ENCODE results near the gene LSR. TPM values are rescaled to one million over a fixed set of nuclear protein-coding genes. Genes with fewer than 3 reads are reported as not detected.

Gene LSR
- total RNA-seq, 1 donor from 2014 or later = 54.7 TPM

DNA sequence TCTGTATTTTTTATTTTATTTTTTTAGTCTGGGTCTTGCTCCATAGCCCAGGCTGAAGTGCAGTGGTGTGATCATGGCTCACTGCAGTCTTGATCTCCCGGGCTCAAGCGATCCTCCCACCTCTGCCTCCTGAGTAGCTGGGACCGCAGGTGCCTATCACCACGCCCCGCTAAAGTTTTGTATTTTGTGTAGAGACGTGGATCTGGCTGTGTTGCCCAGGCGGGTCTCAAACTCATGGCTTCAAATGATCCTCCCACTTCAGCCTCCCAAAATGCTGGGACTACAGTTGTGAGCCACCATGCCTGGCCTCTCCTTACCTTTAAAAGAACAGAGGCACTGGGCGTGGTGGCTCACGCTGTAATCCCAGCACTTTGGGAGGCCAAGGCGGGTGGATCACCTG, 38.9 kb downstream of the LSR start:
- no peaks in the 10 kb centered on the region for H3K36me3 Mint-ChIP-seq
- H3K9me3 Mint-ChIP-seq = no peaks in the 10 kb centered on the region
- H3K4me1 Mint-ChIP-seq = peaks cover 22% of the 10 kb centered on the region
- TF ChIP-seq, protein P1, sequence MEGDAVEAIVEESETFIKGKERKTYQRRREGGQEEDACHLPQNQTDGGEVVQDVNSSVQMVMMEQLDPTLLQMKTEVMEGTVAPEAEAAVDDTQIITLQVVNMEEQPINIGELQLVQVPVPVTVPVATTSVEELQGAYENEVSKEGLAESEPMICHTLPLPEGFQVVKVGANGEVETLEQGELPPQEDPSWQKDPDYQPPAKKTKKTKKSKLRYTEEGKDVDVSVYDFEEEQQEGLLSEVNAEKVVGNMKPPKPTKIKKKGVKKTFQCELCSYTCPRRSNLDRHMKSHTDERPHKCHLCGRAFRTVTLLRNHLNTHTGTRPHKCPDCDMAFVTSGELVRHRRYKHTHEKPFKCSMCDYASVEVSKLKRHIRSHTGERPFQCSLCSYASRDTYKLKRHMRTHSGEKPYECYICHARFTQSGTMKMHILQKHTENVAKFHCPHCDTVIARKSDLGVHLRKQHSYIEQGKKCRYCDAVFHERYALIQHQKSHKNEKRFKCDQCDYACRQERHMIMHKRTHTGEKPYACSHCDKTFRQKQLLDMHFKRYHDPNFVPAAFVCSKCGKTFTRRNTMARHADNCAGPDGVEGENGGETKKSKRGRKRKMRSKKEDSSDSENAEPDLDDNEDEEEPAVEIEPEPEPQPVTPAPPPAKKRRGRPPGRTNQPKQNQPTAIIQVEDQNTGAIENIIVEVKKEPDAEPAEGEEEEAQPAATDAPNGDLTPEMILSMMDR (IDR thresholded peaks at IDR 0.05; ENCODE audit: unreplicated experiment) = no peak
- DNase-seq (ENCODE audit: low spot score in 2 of 2, unreplicated experiment in 2 of 2) = no peak
- H3K27me3 Mint-ChIP-seq (ENCODE audit: low read depth) = no peaks in the 10 kb centered on the region
- H3K27ac Mint-ChIP-seq = no peak overlapping the region
- H3K4me3 Mint-ChIP-seq = no peak overlapping the region

DNA sequence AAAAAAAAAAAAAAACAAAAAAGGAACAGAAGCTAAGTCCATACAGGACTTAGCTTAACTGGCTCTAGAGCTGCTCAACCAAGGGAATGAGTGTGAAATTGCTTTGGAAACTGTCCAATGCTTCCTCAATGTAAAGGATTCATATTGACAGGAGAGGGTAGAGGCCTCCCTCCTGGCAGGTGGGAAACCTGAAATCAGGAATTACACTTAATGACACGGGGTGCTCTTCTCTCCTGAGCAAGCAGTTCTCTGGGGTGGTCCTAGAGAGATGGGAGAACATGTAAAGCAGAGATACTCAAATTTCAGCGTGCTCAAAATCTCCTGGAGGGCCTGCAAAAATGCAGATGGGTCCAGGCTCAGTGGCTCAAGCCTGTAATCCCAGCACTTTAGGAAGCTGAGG, 39.5 kb downstream of the LSR start:
- Mint-ChIP-seq H3K27me3 (ENCODE audit: low read depth) (no peaks in the 10 kb centered on the region), H3K36me3 (no peaks in the 10 kb centered on the region), H3K4me3 (no peak overlapping the region), H3K9me3 (no peaks in the 10 kb centered on the region), H3K27ac (no peak overlapping the region), H3K4me1 (peaks cover 28% of the 10 kb centered on the region)
- TF ChIP-seq, protein P1 (IDR thresholded peaks at IDR 0.05; ENCODE audit: unreplicated experiment) = no peak
- DNase-seq (ENCODE audit: low spot score in 2 of 2, unreplicated experiment in 2 of 2) = no peak

DNA sequence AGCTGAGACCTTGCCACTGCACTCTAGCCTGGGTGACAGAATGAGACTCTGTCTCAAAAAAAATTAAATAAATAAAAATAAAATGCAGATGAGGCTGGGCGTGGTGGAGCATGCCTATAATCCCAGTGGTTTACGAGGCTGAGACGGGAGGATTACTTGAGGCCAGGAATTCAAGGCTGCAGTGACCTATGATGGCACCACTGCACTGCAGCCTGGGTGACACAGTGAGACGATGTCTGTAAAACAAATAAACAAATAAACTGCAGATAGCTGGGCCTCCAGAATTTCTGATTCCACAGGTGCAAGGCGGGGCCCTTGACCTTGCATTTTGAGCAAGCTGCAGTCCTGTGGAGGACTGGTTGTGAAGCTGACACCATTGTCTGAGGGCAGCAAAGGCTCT, 40.1 kb downstream of the LSR start:
- Mint-ChIP-seq H3K4me1 (peaks cover 32% of the 10 kb centered on the region), H3K27me3 (ENCODE audit: low read depth) (no peaks in the 10 kb centered on the region), H3K9me3 (no peaks in the 10 kb centered on the region), H3K27ac (no peak overlapping the region), H3K4me3 (no peak overlapping the region), H3K36me3 (no peaks in the 10 kb centered on the region)
- TF ChIP-seq, protein P1 (IDR thresholded peaks at IDR 0.05; ENCODE audit: unreplicated experiment) = no peak
- no peak for DNase-seq (ENCODE audit: low spot score in 2 of 2, unreplicated experiment in 2 of 2)

DNA sequence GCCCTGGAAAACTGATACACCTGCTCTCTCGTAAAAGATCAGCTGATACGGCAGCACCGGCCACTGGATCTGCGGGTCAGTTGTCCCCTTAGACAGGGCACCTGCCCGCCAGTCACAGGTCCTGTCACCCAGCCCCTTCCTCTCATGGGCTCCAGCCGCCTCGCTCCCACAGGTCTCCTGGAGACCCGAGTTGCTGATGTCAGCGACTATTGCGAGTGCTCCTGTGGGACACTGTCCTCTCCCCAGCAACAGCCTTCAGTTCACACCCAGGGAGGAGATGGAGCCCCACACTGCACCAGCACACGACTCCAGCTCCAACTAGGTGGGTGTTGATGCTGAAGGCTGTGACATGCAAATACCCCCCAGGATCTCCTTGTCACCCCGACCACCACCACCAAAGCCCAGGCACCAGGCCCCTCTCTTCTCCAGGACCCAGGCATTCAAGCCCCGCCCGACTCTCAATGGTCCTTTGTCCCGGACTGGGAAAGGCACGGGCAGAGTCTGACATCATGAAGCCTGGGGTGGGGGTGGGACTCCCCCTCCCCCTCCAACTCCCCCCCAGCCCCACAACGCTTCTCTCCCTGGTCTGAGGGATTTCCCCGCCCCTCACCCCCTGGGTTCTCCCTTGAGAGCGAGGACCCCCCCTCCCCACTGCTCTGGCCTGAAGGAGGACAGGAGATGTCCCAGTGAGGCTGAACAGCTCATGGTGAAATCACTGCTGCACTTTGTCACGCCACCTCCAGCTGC, 41.8 kb downstream of the LSR start:
- Mint-ChIP-seq H3K4me3 (no peak overlapping the region), H3K27me3 (ENCODE audit: low read depth) (no peaks in the 10 kb centered on the region), H3K36me3 (no peaks in the 10 kb centered on the region), H3K4me1 (peaks cover 35% of the 10 kb centered on the region), H3K9me3 (no peaks in the 10 kb centered on the region), H3K27ac (no peak overlapping the region)
- no peak for DNase-seq (ENCODE audit: low spot score in 2 of 2, unreplicated experiment in 2 of 2)
- TF ChIP-seq, protein P1 (IDR thresholded peaks at IDR 0.05; ENCODE audit: unreplicated experiment) = no peak

DNA sequence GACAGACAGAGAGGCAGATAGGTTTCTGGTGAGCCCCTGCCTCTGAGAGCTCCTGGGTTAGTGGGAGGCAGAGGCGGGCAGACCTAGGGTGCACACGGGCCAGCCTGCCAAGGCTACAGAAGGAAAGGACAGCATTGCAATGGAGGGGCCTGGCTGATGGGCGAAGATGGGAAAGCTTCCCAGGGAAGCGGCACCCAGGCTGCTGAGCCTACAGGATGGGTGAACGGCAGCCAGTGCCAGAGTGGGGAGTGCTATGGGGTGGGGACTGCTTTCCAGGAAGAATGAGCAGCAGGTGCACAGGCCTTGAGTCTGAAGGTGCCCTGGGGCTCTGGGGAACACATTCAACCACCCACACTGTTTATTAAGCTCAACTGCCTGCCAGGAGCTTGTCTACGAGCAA, 42.5 kb downstream of the LSR start:
- no peak overlapping the region for H3K4me3 Mint-ChIP-seq
- no peaks in the 10 kb centered on the region for H3K27me3 Mint-ChIP-seq (ENCODE audit: low read depth)
- H3K9me3 Mint-ChIP-seq = no peaks in the 10 kb centered on the region
- DNase-seq (ENCODE audit: low spot score in 2 of 2, unreplicated experiment in 2 of 2) = no peak
- TF ChIP-seq, protein P1 (IDR thresholded peaks at IDR 0.05; ENCODE audit: unreplicated experiment) = no peak
- H3K27ac Mint-ChIP-seq = no peak overlapping the region
- H3K4me1 Mint-ChIP-seq = peaks cover 35% of the 10 kb centered on the region
- no peaks in the 10 kb centered on the region for H3K36me3 Mint-ChIP-seq
